NCI-H748 treated with DMSO at 0.1 percent for 48 hours (cell line): ENCODE measurements around the gene EFCAB6.

Experiments used
- DNase-seq: peaks from one replicate; lab custom pipeline; 2025; lab: John Stamatoyannopoulos, UW

EFCAB6 gene

DNA sequence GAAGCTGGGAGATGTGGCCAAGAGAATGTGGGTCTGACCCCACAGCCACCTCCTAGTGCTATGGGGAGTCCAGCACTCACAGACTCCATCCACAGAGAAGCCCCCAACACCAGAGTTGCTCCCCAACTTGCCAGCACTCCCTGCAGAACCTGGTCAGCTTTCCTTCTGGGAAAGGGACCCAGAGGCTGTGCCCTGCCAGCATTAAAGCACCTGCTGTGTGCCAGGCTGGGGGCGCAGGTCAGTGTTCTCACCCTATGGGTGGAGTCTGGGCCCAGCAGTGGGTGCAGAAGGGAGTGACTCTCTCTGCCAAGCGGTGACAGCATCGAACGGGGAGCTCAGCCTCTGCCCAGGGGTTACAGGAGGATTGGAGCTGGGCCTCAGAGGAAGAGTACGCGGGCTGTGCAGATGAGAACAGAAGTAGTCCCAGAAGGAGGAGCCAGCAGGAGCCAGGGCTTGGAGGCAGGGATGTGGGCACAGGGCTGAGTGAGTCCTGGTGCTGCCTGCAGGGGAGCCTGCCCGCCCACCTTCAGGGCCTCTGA, 285.9 kb downstream of the EFCAB6 start:
- DNase-seq = no peak

- no peak for DNase-seq
These were observed 290.4 kb downstream of the EFCAB6 start for GRCh38 chr22:43521716-43522115.

DNA sequence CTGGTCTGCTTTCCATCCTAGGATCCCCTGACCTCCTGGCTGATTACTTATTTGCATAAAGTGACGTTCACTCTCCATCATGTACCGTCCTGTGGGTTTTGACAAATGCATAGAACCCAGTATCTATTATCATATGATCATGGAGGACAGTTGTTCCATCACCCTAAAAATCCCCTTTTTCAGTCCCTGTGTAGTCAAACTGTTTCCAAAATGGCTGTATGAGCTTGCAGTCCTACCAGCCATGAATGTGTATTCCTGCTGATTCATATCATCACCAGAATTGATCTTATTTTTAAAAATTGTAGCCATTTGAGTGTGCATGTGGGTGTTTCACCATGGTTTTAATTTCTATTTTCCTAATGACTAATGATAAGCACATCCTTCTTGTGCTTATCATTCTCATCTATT, 291.5 kb downstream of the EFCAB6 start:
- DNase-seq = no peak

GRCh38 chr22:43516996-43517635, 295.0 kb downstream of the EFCAB6 start:
- DNase-seq = no peak

DNA sequence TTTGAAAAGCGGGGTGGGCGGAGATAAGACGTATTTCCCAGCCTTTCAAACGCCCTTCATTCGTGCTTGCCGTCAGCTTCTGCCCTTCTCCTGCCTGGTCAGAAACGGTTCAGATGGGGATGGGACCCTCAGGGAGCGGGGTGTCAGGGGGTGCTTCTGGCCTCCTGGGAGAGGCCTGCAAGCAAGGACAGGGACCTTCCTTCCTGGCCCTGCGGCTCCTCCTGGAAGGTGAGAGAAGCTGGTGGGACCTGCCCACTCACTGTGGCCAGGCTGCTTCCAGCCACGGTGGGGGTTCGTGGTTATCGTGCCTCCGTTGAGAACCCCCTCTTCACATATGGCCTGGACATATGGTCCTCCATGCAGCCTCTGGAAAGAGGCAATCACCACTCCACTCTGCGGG, 295.7 kb downstream of the EFCAB6 start:
- no peak for DNase-seq

- DNase-seq = no peak
These were observed 296.2 kb downstream of the EFCAB6 start for GRCh38 chr22:43515902-43516301.

DNA sequence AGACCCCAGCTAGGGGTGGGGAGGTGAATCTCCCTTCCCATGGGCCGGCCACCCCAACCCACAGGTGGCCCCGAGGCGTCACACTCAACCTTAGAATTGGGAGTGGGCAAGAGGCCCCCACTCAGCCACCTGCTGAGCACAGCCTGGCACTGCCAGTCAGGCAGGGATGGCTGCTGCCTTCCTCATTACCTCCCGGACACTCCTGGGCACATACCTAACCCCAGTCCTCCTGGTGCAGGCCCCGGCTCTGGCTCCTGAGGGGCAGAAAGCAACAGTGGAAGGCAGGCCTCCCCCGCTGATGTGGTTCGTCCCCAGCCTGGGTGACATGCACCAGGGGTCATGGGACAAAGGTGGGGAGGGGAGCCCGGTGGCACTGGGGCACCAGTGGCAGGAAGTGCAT, 296.7 kb downstream of the EFCAB6 start:
- DNase-seq = no peak

- DNase-seq = no peak
These were observed 297.5 kb downstream of the EFCAB6 start for GRCh38 chr22:43514476-43515157.

- no peak for DNase-seq
These were observed 299.8 kb downstream of the EFCAB6 start for GRCh38 chr22:43512279-43512678.

- no peak for DNase-seq
These were observed 300.7 kb downstream of the EFCAB6 start for GRCh38 chr22:43511276-43511910.

- DNase-seq = no peak
These were observed 301.6 kb downstream of the EFCAB6 start for GRCh38 chr22:43510281-43511070.

- no peak for DNase-seq
These were observed 302.8 kb downstream of the EFCAB6 start for GRCh38 chr22:43509337-43509736.

DNA sequence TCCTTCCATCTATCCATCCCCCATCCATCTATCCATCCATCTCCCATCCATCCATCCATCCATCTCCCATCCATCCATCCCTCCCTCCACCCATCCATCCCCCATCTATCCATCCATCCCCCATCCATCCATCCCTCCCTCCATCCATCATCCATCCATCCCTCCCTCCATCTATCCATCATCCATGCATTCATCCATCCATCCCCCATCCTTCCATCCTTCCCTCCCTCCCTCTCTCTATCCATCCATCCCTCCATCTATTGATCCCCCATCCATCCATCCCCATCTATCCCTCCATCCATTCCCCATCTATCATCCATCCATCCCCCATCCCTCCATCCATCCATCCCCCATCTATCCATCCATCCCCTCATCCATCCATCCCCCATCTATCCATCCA, 303.6 kb downstream of the EFCAB6 start:
- no peak for DNase-seq

- no peak for DNase-seq
These were observed 304.9 kb downstream of the EFCAB6 start for GRCh38 chr22:43507235-43507634.

DNA sequence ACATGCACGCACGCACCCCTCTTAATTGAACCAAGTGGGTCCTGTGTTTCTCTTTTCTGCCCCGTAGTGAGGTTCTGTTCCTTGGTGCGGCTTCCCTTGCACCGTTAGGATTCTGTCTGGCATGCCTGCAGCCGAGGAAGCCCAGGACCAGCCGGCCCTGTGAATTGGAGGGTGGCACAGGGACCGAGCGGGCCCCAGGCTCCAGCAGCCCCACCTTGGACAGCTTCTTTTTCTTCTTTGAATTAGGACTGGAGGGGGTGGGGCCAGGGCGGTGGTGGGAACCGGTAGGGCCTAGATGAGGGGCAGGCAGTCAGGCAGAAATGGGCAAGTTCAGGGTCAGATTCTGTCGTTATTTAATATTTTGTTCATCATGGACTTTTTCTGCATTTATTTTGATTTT, 305.6 kb downstream of the EFCAB6 start:
- no peak for DNase-seq

GRCh38 chr22:43505896-43506295, 306.2 kb downstream of the EFCAB6 start:
- no peak for DNase-seq

DNA sequence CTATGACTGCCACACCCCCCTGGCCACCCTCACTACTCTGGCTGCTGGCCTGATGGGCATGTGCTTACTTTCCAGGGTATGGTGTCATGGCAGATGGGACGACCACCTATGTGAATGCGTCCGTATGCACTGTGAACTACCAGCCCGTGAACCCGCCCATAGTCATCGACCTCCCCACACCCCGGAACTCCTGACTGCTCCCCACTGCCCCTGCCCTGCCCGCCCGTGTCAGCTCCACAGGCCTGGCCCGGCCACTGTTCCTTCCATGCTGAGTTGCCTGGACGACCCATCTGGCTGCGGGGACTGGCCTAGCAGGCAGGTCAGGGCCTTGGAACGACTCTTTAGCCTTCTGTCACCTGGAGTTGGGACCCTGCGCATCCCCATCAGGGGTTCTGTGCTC, 306.7 kb downstream of the EFCAB6 start:
- DNase-seq = no peak

DNA sequence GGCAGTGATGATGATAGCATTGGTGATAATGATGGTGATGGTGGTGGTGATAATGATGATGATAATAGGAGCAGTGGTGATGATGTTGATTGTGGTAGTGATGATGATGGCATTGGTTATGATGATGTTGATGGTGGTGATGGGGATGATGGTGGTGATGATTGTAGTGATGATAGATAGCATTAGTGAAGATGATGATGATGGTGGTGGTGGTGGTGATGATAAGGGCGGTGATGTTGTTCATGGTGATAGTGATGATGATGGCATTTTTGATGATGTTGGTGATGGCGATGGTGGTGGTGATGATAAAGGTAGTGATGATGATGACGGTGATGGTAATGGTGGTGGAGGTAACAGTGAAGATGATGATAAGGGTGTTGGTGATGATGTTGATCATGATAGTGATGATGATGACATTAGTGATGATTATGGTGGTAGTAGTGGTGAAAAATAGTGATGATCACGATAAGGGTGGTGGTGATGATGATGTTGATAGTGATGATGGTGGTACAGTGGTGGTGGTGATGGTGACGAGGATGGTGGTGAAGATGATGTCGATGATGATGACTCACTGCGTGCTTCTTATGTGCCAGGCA, 307.3 kb downstream of the EFCAB6 start:
- no peak for DNase-seq

DNA sequence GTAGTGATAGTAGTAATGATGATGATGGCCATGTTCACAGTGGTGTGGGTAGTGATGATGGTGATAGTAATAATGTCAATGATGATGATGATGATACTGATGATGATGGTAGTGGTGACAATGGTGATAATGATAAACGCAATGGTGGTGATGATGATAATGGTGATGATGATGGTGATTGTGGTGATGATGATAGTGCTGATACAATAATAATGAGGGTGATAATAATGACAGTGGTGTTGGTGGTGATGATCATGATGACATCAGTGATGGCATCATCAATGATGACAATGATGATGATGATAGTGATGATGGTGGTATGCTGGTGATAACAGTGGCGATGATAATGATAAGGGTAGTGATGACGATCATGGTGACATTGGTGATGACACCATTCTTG, 308.0 kb downstream of the EFCAB6 start:
- no peak for DNase-seq

- DNase-seq = no peak
These were observed 309.7 kb downstream of the EFCAB6 start for GRCh38 chr22:43502306-43502874.

- DNase-seq = no peak
These were observed 310.2 kb downstream of the EFCAB6 start for GRCh38 chr22:43501878-43502277.
